ENCODE measurements around the gene KANSL1. TPM values are rescaled to one million over a fixed set of nuclear protein-coding genes. Genes with fewer than 3 reads are reported as not detected.

The KANSL1 gene
- total and polyA plus RNA-seq, 2 of the 4 experiments (the other 2 are of a cell fraction) = 19.1 to 49.6 TPM

GRCh38 chr17:46020023-46020761, 173.0 kb downstream of the KANSL1 start:
- Histone ChIP-seq H4K20me1 (ENCODE audit: insufficient read depth, low read length) (peaks cover 3% of the 10 kb centered on the region; the same call in 1 of the 2 replicates), H3K4me1 (ENCODE audit: control insufficient read depth, insufficient read depth, low read length) (peaks cover 4% of the 10 kb centered on the region; the same call in 1 of the 2 replicates), H3K23ac (ENCODE audit: low read depth, low read length) (no peak overlapping the region), H3K4ac (ENCODE audit: low read depth, low read length) (no peak overlapping the region), H3K36me3 (ENCODE audit: control insufficient read depth, insufficient read depth, low read length) (peaks cover 1% of the 10 kb centered on the region; the same call in 1 of the 2 replicates), H3K79me1 (ENCODE audit: low read depth in 1 of 2, low read length in 2 of 2) (no peaks in the 10 kb centered on the region), H2AK9ac (replicated peaks; ENCODE audit: low read depth, low read length, poor library complexity) (no peak overlapping the region), H3K56ac (ENCODE audit: extremely low read depth, insufficient read depth, low read length) (no peak overlapping the region), H2BK5ac (ENCODE audit: low read depth, low read length, poor library complexity, severe bottlenecking) (no peak overlapping the region), H3K9me1 (ENCODE audit: insufficient read depth, low read length) (peaks cover 9% of the 10 kb centered on the region), H3K9ac (ENCODE audit: low read depth, low read length) (no peak overlapping the region), H4K5ac (ENCODE audit: low read depth, low read length) (no peak overlapping the region), H4K8ac (ENCODE audit: low read depth in 2 of 2, low read length in 2 of 2) (no peak overlapping the region), H2BK120ac (ENCODE audit: low read depth, low read length) (no peak overlapping the region), H3K14ac (replicated peaks; ENCODE audit: low read depth, low read length) (no peak overlapping the region), H4K91ac (ENCODE audit: insufficient read depth, low read depth, low read length) (no peak overlapping the region), H3K4me3 (ENCODE audit: insufficient read depth, low read depth, low read length) (no peak overlapping the region), H3K4me2 (ENCODE audit: low read depth, low read length) (no peak overlapping the region), H3K27me3 (ENCODE audit: control insufficient read depth, insufficient read depth, low read length) (no peaks in the 10 kb centered on the region), H3K27ac (ENCODE audit: insufficient read depth, low read length) (no peak overlapping the region), H2AK5ac (ENCODE audit: low read depth, low read length) (no peak overlapping the region), H2BK20ac (ENCODE audit: low read depth, low read length) (no peak overlapping the region), H3K9me3 (ENCODE audit: control insufficient read depth, insufficient read depth, low read length) (no peaks in the 10 kb centered on the region), H3K18ac (ENCODE audit: low read depth, low read length) (no peak overlapping the region), H2BK15ac (ENCODE audit: low read depth, low read length) (no peak overlapping the region), H2AFZ (replicated peaks; ENCODE audit: low read length, poor library complexity) (no peak overlapping the region)
- 100% methylated on average over 1 of the region's 14 CpGs; no CpG with 5 or more reads in 1 of the 2 experiments for WGBS, 2 experiments (ENCODE audit: extremely low coverage in 2 of 2, insufficient read length in 1 of 2)
- TF ChIP-seq RFX5 (IDR thresholded peaks at IDR 0.05; ENCODE audit: low read depth, low read length) (no peak), RCOR1 (IDR thresholded peaks at IDR 0.05; ENCODE audit: insufficient replicate concordance, low read length) (no peak), NFE2L2 (IDR thresholded peaks at IDR 0.05; ENCODE audit: low read depth, low read length) (no peak), MAFK (IDR thresholded peaks at IDR 0.05; ENCODE audit: low read depth, low read length) (no peak), FOS (IDR thresholded peaks at IDR 0.05; ENCODE audit: low read depth, low read length) (no peak), BHLHE40 (IDR thresholded peaks at IDR 0.05; ENCODE audit: low read depth, low read length) (no peak), POLR2A (IDR thresholded peaks at IDR 0.05; ENCODE audit: low read depth, low read length) (no peak), RAD21 (IDR thresholded peaks at IDR 0.05; ENCODE audit: low read length) (no peak), CHD1 (IDR thresholded peaks at IDR 0.05; ENCODE audit: low read depth, low read length) (no peak), SMC3 (IDR thresholded peaks at IDR 0.05; ENCODE audit: low read depth, low read length) (no peak), CTCF (conservative IDR thresholded peaks at IDR 0.05; ENCODE audit: low read depth, low read length) (no peak), CEBPB (IDR thresholded peaks at IDR 0.05; ENCODE audit: low read depth, low read length) (no peak), USF2 (IDR thresholded peaks at IDR 0.05; ENCODE audit: low read depth, low read length) (no peak), MXI1 (IDR thresholded peaks at IDR 0.05; ENCODE audit: borderline replicate concordance, low read depth, low read length) (no peak)
- TF ChIP-seq, protein P1, sequence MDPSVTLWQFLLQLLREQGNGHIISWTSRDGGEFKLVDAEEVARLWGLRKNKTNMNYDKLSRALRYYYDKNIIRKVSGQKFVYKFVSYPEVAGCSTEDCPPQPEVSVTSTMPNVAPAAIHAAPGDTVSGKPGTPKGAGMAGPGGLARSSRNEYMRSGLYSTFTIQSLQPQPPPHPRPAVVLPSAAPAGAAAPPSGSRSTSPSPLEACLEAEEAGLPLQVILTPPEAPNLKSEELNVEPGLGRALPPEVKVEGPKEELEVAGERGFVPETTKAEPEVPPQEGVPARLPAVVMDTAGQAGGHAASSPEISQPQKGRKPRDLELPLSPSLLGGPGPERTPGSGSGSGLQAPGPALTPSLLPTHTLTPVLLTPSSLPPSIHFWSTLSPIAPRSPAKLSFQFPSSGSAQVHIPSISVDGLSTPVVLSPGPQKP (IDR thresholded peaks at IDR 0.05; ENCODE audit: borderline replicate concordance, low read depth, low read length) = no peak
- ChIA-PET POLR2A (ENCODE audit: unreplicated experiment) (no interaction called here), CTCF (interaction anchor here (0.6 kb wide), 1 partner anchor 128 kb away, joined by 3 read pairs; no protein-coding TSS in a partner anchor)
- dilution Hi-C loops (cut with HindIII; ENCODE audit: low sequenced_read_pairs, unreplicated experiment) (no loop called here), intact Hi-C loops (cut with micrococcal nuclease) (no loop called here), in situ Hi-C loops (cut with MboI; ENCODE audit: low sequenced_read_pairs) (no loop called here)
- DNase-seq (no peak), ATAC-seq (ENCODE audit: low read depth) (no peak)
- no TSS peak for BruUV-seq (replicated peaks)

All from IMR-90 (cell line).